Fibroblast of lung (primary cell): ENCODE results near the gene NOX4.
"Not testable (repeated sequence)": the region's sequence is repeated elsewhere in the genome, so short reads cannot be mapped to it uniquely, and the experiment has no call there.

Experiments used
- EZH2 ChIP-seq: IDR thresholded peaks from 2 replicates; pipeline ENCODE4 v1.5.1; 2012; ENCODE audit warnings: low read length, control low read depth, mild to moderate bottlenecking; ENCODE audit errors: missing control alignments
- TF ChIP-seq, protein P1 (sequence below), 2 donors: IDR thresholded peaks in 1 of 2; conservative IDR thresholded peaks in 1 of 2; 1 replicate in 1 of 2; 2 replicates in 1 of 2; pipeline ENCODE4 v1.5.1; 2011 to 2012; ENCODE audit warnings: low read length in 2 of 2, control low read depth in 1 of 2, inconsistent platforms in 1 of 2, low read depth in 1 of 2, mild to moderate bottlenecking in 1 of 2

- TF ChIP-seq, protein P1, sequence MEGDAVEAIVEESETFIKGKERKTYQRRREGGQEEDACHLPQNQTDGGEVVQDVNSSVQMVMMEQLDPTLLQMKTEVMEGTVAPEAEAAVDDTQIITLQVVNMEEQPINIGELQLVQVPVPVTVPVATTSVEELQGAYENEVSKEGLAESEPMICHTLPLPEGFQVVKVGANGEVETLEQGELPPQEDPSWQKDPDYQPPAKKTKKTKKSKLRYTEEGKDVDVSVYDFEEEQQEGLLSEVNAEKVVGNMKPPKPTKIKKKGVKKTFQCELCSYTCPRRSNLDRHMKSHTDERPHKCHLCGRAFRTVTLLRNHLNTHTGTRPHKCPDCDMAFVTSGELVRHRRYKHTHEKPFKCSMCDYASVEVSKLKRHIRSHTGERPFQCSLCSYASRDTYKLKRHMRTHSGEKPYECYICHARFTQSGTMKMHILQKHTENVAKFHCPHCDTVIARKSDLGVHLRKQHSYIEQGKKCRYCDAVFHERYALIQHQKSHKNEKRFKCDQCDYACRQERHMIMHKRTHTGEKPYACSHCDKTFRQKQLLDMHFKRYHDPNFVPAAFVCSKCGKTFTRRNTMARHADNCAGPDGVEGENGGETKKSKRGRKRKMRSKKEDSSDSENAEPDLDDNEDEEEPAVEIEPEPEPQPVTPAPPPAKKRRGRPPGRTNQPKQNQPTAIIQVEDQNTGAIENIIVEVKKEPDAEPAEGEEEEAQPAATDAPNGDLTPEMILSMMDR (conservative IDR thresholded peaks at IDR 0.05 in 1 of 2, IDR thresholded peaks at IDR 0.05 in 1 of 2; ENCODE audit: low read depth in 1 of 2, low read length in 2 of 2) = not testable (repeated sequence)
- TF ChIP-seq EZH2 = not testable (repeated sequence)
Observed at GRCh38 chr11:89432182-89432581, 59.0 kb downstream of the NOX4 start.
